ENCODE results near the gene HOXD10.

HOXD10 gene

GRCh38 chr2:176107731-176108181 lies 8.8 kb upstream of the HOXD10 start:
- DNase-seq, result no peak

GRCh38 chr2:176109192-176109901 lies 7.2 kb upstream of the HOXD10 start:
- no peak for DNase-seq

- no peak for DNase-seq
Measured at GRCh38 chr2:176109946-176110345, 6.6 kb upstream of the HOXD10 start.

- DNase-seq, result no peak
Measured at GRCh38 chr2:176110415-176111308, 5.9 kb upstream of the HOXD10 start.

- DNase-seq, result peak; percentile 27
Measured at GRCh38 chr2:176111309-176111663, 5.3 kb upstream of the HOXD10 start.

- no peak for DNase-seq
Measured at GRCh38 chr2:176111846-176112374, 4.7 kb upstream of the HOXD10 start.

GRCh38 chr2:176112375-176113302 lies 3.9 kb upstream of the HOXD10 start:
- no peak for DNase-seq

- DNase-seq, result no peak
Measured at GRCh38 chr2:176114120-176114929, 2.3 kb upstream of the HOXD10 start.

GRCh38 chr2:176114930-176115625 lies 1.5 kb upstream of the HOXD10 start:
- DNase-seq, result no peak

- DNase-seq, result no peak
Measured at GRCh38 chr2:176117162-176117822, 714 bp downstream of the HOXD10 start.

GRCh38 chr2:176117823-176118371 lies 1.3 kb downstream of the HOXD10 start:
- DNase-seq, result no peak

- no peak for DNase-seq
Measured at GRCh38 chr2:176118601-176119339, 2.2 kb downstream of the HOXD10 start.

GRCh38 chr2:176120364-176121189 lies 4.0 kb downstream of the HOXD10 start:
- DNase-seq, result no peak

GRCh38 chr2:176121190-176122051 lies 4.8 kb downstream of the HOXD10 start:
- no peak for DNase-seq

GRCh38 chr2:176122052-176122682 lies 5.6 kb downstream of the HOXD10 start:
- DNase-seq, result no peak

- no peak for DNase-seq
Measured at GRCh38 chr2:176122683-176123410, 6.3 kb downstream of the HOXD10 start, which contains the start of gene HOXD9. Gene HOXD9 (plus strand): TSS chr2:176122719. CDS start chr2:176122769, 50 bp downstream.

All from NCI-H1694 (cell line).